Neural crest cell (in vitro differentiated cells): ENCODE measurements around the gene WNT4. TPM values are rescaled to one million over a fixed set of nuclear protein-coding genes. Genes with fewer than 3 reads are reported as not detected.

ENCODE experiments used
- DNase-seq: peaks from one replicate; pipeline ENCODE4 v3.0.0; 2021; ENCODE audit warnings: low read depth, mixed read lengths, low spot score
- H3K27ac Mint-ChIP-seq: one replicate; pipeline ENCODE4 v1.8.0; 2021; ENCODE audit warnings: mild to moderate bottlenecking, mixed read lengths; ENCODE audit not compliant: unreplicated experiment
- H3K27me3 Mint-ChIP-seq: 2 replicates; pipeline ENCODE4 v1.8.0; 2021; ENCODE audit warnings: low read depth, mild to moderate bottlenecking, mixed read lengths
- H3K36me3 Mint-ChIP-seq: 2 replicates; pipeline ENCODE4 v1.8.0; 2021; ENCODE audit warnings: low read depth, mild to moderate bottlenecking, mixed read lengths
- H3K4me1 Mint-ChIP-seq: 2 replicates; pipeline ENCODE4 v1.8.0; 2021; ENCODE audit warnings: mixed read lengths
- H3K4me3 Mint-ChIP-seq: one replicate; pipeline ENCODE4 v1.8.0; 2021; ENCODE audit warnings: mild to moderate bottlenecking, mixed read lengths
- H3K9me3 Mint-ChIP-seq: 2 replicates; pipeline ENCODE4 v1.8.0; 2021; ENCODE audit warnings: mixed read lengths
- CTCF ChIP-seq: fragments of 200-600 bp; sonication (generic); conservative IDR thresholded peaks from 2 replicates; pipeline ENCODE4 v1.5.0; 2021; ENCODE audit warnings: antibody characterized with exemption, mild to moderate bottlenecking
- total RNA-seq: library from RNA; stranded (reverse); gene quantifications from 2 replicates; pipeline ENCODE4 v1.2.1, GENCODE V29; 2021

Gene WNT4
- total RNA-seq, 1 donor from 2014 or later, result 0.16 TPM

- TF ChIP-seq CTCF, result no peak
- peaks cover 10% of the 10 kb centered on the region for H3K27me3 Mint-ChIP-seq
- no peaks in the 10 kb centered on the region for H3K4me1 Mint-ChIP-seq
- DNase-seq, result no peak
- H3K4me3 Mint-ChIP-seq, result no peak overlapping the region
- H3K36me3 Mint-ChIP-seq, result no peaks in the 10 kb centered on the region
- H3K9me3 Mint-ChIP-seq, result no peaks in the 10 kb centered on the region
- no peak overlapping the region for H3K27ac Mint-ChIP-seq
Measured at GRCh38 chr1:22169816-22170215, 26.9 kb upstream of the WNT4 start.

GRCh38 chr1:22168412-22168973 lies 25.6 kb upstream of the WNT4 start:
- Mint-ChIP-seq H3K9me3 (no peaks in the 10 kb centered on the region), H3K4me3 (no peak overlapping the region), H3K36me3 (no peaks in the 10 kb centered on the region), H3K27me3 (peaks cover 10% of the 10 kb centered on the region), H3K4me1 (no peaks in the 10 kb centered on the region), H3K27ac (no peak overlapping the region)
- DNase-seq, result no peak
- TF ChIP-seq CTCF, result no peak

GRCh38 chr1:22166439-22166838 lies 23.5 kb upstream of the WNT4 start:
- no peaks in the 10 kb centered on the region for H3K36me3 Mint-ChIP-seq
- no peaks in the 10 kb centered on the region for H3K4me1 Mint-ChIP-seq
- H3K27me3 Mint-ChIP-seq, result peaks cover 12% of the 10 kb centered on the region
- no peaks in the 10 kb centered on the region for H3K9me3 Mint-ChIP-seq
- DNase-seq, result no peak
- TF ChIP-seq CTCF, result no peak
- no peak overlapping the region for H3K27ac Mint-ChIP-seq
- no peak overlapping the region for H3K4me3 Mint-ChIP-seq

- H3K9me3 Mint-ChIP-seq, result no peaks in the 10 kb centered on the region
- H3K27me3 Mint-ChIP-seq, result peaks cover 13% of the 10 kb centered on the region
- H3K27ac Mint-ChIP-seq, result peak overlapping the region; percentile 10
- no peaks in the 10 kb centered on the region for H3K4me1 Mint-ChIP-seq
- TF ChIP-seq CTCF, result no peak
- H3K4me3 Mint-ChIP-seq, result no peak overlapping the region
- no peak for DNase-seq
- H3K36me3 Mint-ChIP-seq, result no peaks in the 10 kb centered on the region
Measured at GRCh38 chr1:22164841-22165808, 22.2 kb upstream of the WNT4 start.

GRCh38 chr1:22163564-22163963 lies 20.7 kb upstream of the WNT4 start:
- no peak for DNase-seq
- Mint-ChIP-seq H3K36me3 (no peaks in the 10 kb centered on the region), H3K4me3 (no peak overlapping the region), H3K27me3 (peaks cover 9% of the 10 kb centered on the region), H3K27ac (no peak overlapping the region), H3K9me3 (no peaks in the 10 kb centered on the region), H3K4me1 (no peaks in the 10 kb centered on the region)
- no peak for TF ChIP-seq CTCF
